ENCODE data around the gene TBX21.
"Not testable (repeated sequence)": the region's sequence is repeated elsewhere in the genome, so short reads cannot be mapped to it uniquely, and the experiment has no call there.

Gene TBX21

DNA sequence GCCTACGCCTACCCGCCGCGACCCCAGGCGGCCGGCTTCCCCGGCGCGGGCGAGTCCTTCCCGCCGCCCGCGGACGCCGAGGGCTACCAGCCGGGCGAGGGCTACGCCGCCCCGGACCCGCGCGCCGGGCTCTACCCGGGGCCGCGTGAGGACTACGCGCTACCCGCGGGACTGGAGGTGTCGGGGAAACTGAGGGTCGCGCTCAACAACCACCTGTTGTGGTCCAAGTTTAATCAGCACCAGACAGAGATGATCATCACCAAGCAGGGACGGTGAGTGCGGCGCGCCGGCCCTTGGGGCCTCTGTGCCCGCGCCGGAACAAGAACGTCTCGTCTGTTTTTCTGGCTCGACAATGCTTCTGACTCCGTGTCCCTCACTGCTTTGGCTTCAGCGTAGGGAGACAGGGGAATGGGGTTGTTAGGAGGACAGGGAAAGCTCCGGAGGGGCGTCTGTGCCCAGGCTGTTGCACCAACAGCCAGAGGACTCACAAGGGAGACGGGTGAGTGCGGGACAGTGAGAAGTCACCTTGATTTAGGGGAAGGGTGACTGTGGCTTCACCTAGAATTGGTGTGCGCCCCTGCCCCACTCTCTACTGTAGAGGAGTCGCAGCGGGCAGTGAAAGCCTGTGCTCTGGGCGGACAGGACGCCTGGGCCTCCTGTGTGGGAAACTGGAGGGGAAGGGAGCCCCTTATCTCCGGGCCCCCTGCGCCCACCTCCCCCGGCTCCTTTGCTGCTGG is 806 bp downstream of the TBX21 start:
- DNase-seq, result no peak

- DNase-seq, result no peak
Observed at GRCh38 chr17:47735139-47735464, 2.1 kb downstream of the TBX21 start.

- DNase-seq, result no peak
Observed at GRCh38 chr17:47735536-47736011, 2.5 kb downstream of the TBX21 start.

GRCh38 chr17:47736501-47737495 is 3.8 kb downstream of the TBX21 start:
- no peak for DNase-seq

DNA sequence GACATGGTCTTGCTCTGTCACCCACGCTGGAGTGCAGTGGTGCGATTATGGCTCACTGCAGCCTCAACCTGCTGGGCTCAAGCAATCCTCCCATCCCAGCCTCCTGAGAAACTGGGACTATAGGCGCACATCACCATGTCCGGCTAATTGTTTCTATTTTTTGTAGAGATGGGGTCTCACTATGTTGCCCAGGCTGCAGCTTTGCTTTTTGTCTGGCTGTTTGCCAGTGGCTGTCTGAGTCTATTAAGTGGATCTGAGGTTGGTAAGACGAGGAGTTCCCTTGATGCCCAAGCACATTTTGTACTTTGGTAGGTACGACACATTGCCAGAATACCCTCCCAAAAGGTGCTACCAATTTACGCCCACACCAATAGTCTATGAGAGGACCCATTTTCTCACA is 5.1 kb downstream of the TBX21 start:
- DNase-seq, result no peak

DNA sequence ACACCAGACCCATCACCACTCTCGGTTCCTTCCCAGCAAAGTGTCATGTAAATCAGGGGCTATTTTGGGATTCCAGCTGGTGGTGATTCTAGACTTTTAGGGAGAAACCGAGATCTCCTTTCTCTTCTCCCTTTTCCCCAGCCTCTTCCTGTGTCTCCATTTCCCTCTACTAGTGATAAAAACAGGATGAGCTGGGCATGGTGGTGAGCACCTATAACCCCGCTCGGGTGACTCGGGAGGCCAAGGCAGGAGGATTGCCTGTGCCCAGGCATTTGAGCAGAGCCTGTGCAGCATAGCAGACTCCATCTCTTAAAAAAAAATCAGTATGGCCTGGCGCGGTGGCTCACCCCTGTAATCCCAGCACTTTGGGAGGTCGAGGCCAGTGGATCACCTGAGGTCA is 6.1 kb downstream of the TBX21 start:
- DNase-seq, result no peak

DNA sequence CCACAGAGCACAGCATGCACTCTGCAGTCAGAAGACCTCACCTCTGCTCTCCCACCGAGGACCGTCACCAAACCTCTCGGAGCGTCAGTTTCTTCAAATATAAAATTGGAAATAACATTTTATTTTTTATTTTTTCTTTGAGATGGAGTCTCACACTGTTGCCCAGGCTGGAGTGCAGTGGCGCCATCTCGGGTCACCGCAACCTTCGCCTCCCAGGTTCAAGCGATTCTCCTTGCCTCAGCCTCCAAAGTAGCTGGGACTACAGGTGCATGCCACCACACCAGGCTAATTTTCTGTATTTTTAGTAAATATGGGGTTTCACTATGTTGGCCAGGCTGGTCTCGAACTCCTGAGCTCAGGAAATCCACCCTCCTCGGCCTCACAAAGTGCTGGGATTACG is 6.9 kb downstream of the TBX21 start:
- DNase-seq, result not testable (repeated sequence)

DNA sequence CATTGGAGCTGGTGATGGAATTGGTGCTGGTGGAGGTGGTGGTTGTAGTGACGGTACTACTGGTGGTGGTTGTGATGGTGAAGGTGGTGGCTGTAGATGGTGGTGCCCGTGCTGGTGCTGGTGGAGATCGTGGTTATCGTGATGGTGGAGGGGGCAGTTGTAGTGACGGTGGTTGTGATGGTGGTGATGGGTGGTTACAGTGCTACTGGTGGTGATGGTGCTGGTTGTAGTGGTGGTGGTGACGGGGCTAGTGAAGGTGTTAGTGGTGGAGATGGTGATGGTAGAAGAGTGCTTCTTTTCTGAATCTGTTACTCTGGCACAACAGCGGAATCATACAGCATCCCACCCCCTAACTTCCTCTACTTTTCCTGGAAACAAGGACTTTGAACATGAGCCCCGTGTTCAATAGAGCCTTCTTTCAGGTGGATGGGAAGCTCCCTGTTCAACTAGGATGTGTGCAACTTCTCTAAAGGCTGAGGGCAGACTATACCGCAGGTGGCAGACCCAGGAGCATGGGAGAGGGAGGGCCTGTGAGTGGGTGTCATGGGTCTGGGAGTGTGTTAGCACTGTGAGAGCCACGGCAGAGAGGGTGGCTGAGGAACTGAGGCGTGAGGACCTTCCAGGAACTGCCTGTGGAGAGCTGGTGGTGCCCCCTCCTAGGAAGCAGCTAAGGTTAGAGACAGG is 8.2 kb downstream of the TBX21 start:
- no peak for DNase-seq

- DNase-seq, result no peak
Observed at GRCh38 chr17:47741793-47742145, 8.7 kb downstream of the TBX21 start.

DNA sequence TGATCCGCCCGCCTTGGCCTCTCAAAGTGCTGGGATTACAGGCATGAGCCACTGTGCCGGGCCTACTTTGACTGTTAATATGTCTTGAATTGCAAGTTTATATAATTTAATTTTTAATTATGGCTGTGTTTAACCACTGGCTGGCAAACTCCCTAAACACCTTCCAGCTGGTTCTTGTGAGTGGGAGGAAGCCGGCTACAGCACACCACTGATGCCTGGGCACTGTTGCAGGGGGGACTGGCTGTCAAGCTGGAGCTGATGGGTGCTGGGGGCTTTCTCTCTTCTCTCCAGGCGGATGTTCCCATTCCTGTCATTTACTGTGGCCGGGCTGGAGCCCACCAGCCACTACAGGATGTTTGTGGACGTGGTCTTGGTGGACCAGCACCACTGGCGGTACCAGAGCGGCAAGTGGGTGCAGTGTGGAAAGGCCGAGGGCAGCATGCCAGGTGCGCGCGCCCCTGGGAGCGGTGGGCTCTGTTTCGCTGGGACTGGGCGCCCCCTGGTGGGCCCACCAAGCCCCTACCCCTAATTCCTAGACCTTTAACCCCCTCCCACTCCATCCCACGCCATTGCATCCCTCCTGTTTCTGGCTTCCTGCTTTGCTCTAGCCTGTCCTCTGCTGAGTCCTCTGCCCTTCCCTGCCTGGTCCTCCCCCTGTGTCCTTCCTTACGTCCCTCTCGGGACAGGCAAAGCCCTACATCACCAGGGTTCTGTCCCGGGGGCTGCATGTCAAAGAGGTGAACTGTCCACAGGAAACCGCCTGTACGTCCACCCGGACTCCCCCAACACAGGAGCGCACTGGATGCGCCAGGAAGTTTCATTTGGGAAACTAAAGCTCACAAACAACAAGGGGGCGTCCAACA is 9.5 kb downstream of the TBX21 start:
- no peak for DNase-seq

DNA sequence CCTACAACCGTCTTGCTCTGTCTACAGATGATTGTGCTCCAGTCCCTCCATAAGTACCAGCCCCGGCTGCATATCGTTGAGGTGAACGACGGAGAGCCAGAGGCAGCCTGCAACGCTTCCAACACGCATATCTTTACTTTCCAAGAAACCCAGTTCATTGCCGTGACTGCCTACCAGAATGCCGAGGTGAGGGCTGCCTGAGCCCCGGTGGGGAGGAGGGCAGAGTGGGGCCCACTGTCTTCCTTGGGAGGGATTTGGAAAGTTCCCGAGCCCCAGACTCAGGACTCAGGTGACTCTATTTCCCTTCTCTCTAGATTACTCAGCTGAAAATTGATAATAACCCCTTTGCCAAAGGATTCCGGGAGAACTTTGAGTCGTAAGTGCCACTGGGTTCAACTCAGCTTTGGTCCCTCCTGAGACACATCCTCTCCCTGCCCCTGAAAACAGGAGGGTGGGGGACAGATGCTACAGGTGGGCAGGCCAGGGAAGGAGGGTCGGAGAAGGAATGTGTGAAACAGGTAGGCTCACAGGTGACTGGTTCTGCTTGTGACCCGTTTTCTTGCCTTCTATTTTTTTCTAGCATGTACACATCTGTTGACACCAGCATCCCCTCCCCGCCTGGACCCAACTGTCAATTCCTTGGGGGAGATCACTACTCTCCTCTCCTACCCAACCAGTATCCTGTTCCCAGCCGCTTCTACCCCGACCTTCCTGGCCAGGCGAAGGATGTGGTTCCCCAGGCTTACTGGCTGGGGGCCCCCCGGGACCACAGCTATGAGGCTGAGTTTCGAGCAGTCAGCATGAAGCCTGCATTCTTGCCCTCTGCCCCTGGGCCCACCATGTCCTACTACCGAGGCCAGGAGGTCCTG is 11.4 kb downstream of the TBX21 start:
- no peak for DNase-seq

DNA sequence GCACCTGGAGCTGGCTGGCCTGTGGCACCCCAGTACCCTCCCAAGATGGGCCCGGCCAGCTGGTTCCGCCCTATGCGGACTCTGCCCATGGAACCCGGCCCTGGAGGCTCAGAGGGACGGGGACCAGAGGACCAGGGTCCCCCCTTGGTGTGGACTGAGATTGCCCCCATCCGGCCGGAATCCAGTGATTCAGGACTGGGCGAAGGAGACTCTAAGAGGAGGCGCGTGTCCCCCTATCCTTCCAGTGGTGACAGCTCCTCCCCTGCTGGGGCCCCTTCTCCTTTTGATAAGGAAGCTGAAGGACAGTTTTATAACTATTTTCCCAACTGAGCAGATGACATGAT is 12.0 kb downstream of the TBX21 start:
- DNase-seq, result no peak

- DNase-seq, result no peak
Observed at GRCh38 chr17:47751471-47751870, 18.4 kb downstream of the TBX21 start.

DNA sequence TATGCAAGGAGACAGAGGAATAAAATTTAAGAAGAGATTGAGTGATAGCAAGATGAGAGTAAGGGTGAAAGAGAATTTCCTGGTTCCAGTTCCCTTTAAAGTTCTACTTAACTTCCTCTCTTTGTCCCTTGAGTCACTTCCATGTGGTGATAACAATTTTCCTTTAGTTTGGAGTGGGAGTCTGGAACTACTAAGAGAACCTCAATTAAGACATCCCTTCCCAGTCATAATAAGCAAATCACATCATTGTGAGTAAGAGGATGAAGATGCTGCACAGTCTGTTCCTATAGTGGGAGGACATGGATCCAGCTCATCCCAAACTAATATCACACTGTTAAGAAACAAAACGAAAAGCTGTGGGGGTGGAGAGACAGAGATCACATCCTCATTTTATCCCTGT is 24.4 kb downstream of the TBX21 start:
- no peak for DNase-seq

- DNase-seq, result no peak
Observed at GRCh38 chr17:47760409-47761140, 27.5 kb downstream of the TBX21 start.

GRCh38 chr17:47762728-47763127 is 29.7 kb downstream of the TBX21 start:
- no peak for DNase-seq

GRCh38 chr17:47763913-47764582 is 31.0 kb downstream of the TBX21 start:
- no peak for DNase-seq

GRCh38 chr17:47773649-47774048 is 40.6 kb downstream of the TBX21 start:
- DNase-seq, result not testable (repeated sequence)

GRCh38 chr17:47774331-47774730 is 41.3 kb downstream of the TBX21 start:
- DNase-seq, result no peak

- no peak for DNase-seq
Observed at GRCh38 chr17:47774987-47775580, 42.0 kb downstream of the TBX21 start.
